Hematopoietic multipotent progenitor cell (in vitro differentiated cells): ENCODE data around the gene AMZ1. TPM values are rescaled to one million over a fixed set of nuclear protein-coding genes. Genes with fewer than 3 reads are reported as not detected.
"Not testable (repeated sequence)": the region's sequence is repeated elsewhere in the genome, so short reads cannot be mapped to it uniquely, and the experiment has no call there.

Source experiments
- DNase-seq, 3 donors: peaks; one replicate each; pipeline ENCODE4 v3.0.0-alpha.2; 2011 to 2015; ENCODE audit warnings: low read depth in 2 of 3, low spot score in 2 of 3
- total RNA-seq: library from RNA; depleted of rRNA; stranded (reverse); fragments of >200 nt; gene quantifications from one replicate; pipeline ENCODE4 v1.2.3, GENCODE V29; 2012

Gene AMZ1
- total RNA-seq, 1 donor, result 2.4 TPM

- no peak for DNase-seq
These were observed 36.6 kb downstream of the AMZ1 start for GRCh38 chr7:2724453-2725177.

GRCh38 chr7:2725178-2726105 lies 37.4 kb downstream of the AMZ1 start:
- DNase-seq, result no peak

GRCh38 chr7:2726316-2727018 lies 38.5 kb downstream of the AMZ1 start:
- DNase-seq, result no peak

GRCh38 chr7:2727206-2727605 lies 39.2 kb downstream of the AMZ1 start:
- not testable (repeated sequence) for DNase-seq

- no peak for DNase-seq
These were observed 40.5 kb downstream of the AMZ1 start for GRCh38 chr7:2728316-2729030.

- DNase-seq, result peak in 1 of 3 donors; percentile 31
These were observed 41.3 kb downstream of the AMZ1 start for GRCh38 chr7:2729031-2729892.

GRCh38 chr7:2729893-2730716 lies 42.1 kb downstream of the AMZ1 start:
- no peak for DNase-seq

- DNase-seq, result no peak
These were observed 43.1 kb downstream of the AMZ1 start for GRCh38 chr7:2730846-2731770.

- no peak for DNase-seq
These were observed 44.4 kb downstream of the AMZ1 start for GRCh38 chr7:2732388-2732787.

GRCh38 chr7:2732959-2733584 lies 45.1 kb downstream of the AMZ1 start:
- DNase-seq, result no peak

- peak in 2 of 3 donors; percentile 61 to 65 for DNase-seq
These were observed 46.2 kb downstream of the AMZ1 start for GRCh38 chr7:2734084-2734686.

- peak in 2 of 3 donors; percentile 97 to 99 for DNase-seq
These were observed 47.0 kb downstream of the AMZ1 start for GRCh38 chr7:2734751-2735571.

- DNase-seq, result no peak
These were observed 47.7 kb downstream of the AMZ1 start for GRCh38 chr7:2735744-2736143.

- DNase-seq, result peak in 2 of 3 donors; percentile 73 to 86
These were observed 48.5 kb downstream of the AMZ1 start for GRCh38 chr7:2736411-2736914.

- DNase-seq, result not testable (repeated sequence)
These were observed 49.2 kb downstream of the AMZ1 start for GRCh38 chr7:2737005-2737743.
